ENCODE data around the gene HYAL3. TPM values are rescaled to one million over a fixed set of nuclear protein-coding genes. Genes with fewer than 3 reads are reported as not detected.
A peak's percentile ranks its signal among the peaks of the same experiment; 100 is the strongest.

The HYAL3 gene
- total and polyA plus RNA-seq, 2 of the 8 experiments (the other 6 are each of a cell fraction or from before 2014, with no cell fraction given) = 3.2 to 12.2 TPM

GRCh38 chr3:50322386-50323091 lies 23.3 kb upstream of the HYAL3 start, which contains the start of gene HYAL2:
Gene HYAL2, minus strand, starts transcription at chr3:50322745. Its CDS starts 2,256 bp downstream, at chr3:50320489.
- Histone ChIP-seq H2BK5ac (ENCODE audit: low read depth, low read length) (peak within 1 kb of the TSS; percentile 99), H3K79me2 (ENCODE audit: control insufficient read depth in 1 of 2, insufficient read depth in 2 of 2, low read length in 2 of 2) (peaks cover 0 to 33% of the 10 kb centered on the region in 2 experiments; a peak in 3 of 4 replicates), H3K36me3 (ENCODE audit: control insufficient read depth in 2 of 4, insufficient read depth in 4 of 4, low read length in 3 of 4) (peaks cover 22 to 30% (median 26%) of the 10 kb centered on the region in 4 experiments), H2BK20ac (ENCODE audit: low read length) (peak within 1 kb of the TSS; percentile 72; the same call in 1 of the 2 replicates), H3K9me3 (ENCODE audit: insufficient read depth in 2 of 2, low read depth in 1 of 2, low read length in 1 of 2) (no peaks in the 10 kb centered on the region), H2BK12ac (ENCODE audit: low read depth, low read length) (peak within 1 kb of the TSS; percentile 92), H4K5ac (ENCODE audit: insufficient read length, low read depth, low read length) (peak within 1 kb of the TSS; percentile 64), H2BK15ac (ENCODE audit: low read length) (peak within 1 kb of the TSS; percentile 88; the same call in 1 of the 2 replicates), H2BK120ac (replicated peaks; ENCODE audit: low read depth, low read length) (peak within 1 kb of the TSS; percentile 26), H3K4me2 (ENCODE audit: insufficient read depth in 1 of 2, low read depth in 2 of 2, low read length in 2 of 2) (peak within 1 kb of the TSS; percentile 97), H3K18ac (ENCODE audit: extremely low read depth, low read length) (peak within 1 kb of the TSS; percentile 97), H3K27ac (ENCODE audit: low read depth, low read length) (peak within 1 kb of the TSS; percentile 100), H3K4me3 (ENCODE audit: extremely low read depth in 1 of 4, insufficient read depth in 2 of 4, low read depth in 3 of 4, low read length in 4 of 4) (peak within 1 kb of the TSS; percentile 89 to 96 (median 94)), H4K8ac (ENCODE audit: extremely low read depth, insufficient read depth, low read length) (peak within 1 kb of the TSS; percentile 36; the same call in 1 of the 2 replicates), H3K79me1 (ENCODE audit: low read depth, low read length) (peaks cover 22% of the 10 kb centered on the region), H2AK5ac (ENCODE audit: low read depth, low read length) (no peak within 1 kb of the TSS), H3K9ac (replicated peaks in 1 of 4; ENCODE audit: extremely low read depth in 1 of 4, low read depth in 3 of 4, low read length in 3 of 4) (peak within 1 kb of the TSS; percentile 95 to 100 (median 98)), H3K4ac (replicated peaks; ENCODE audit: insufficient read length, low read depth, low read length) (peak within 1 kb of the TSS; percentile 55), H4K91ac (replicated peaks; ENCODE audit: insufficient read length, low read length) (peak within 1 kb of the TSS; percentile 91), H3K4me1 (replicated peaks in 1 of 4; ENCODE audit: control insufficient read depth in 3 of 4, insufficient read depth in 4 of 4, low read length in 3 of 4) (peaks cover 0 to 40% (median 21%) of the 10 kb centered on the region in 4 experiments; a peak in 6 of 7 replicates), H2AFZ (ENCODE audit: low read length) (peak within 1 kb of the TSS; percentile 29; the same call in 1 of the 2 replicates), H3K23ac (ENCODE audit: insufficient read length) (peak within 1 kb of the TSS; percentile 18), H4K20me1 (replicated peaks in 1 of 2; ENCODE audit: control insufficient read depth in 1 of 2, insufficient read depth in 2 of 2, low read length in 2 of 2) (peaks cover 11 to 25% of the 10 kb centered on the region in 2 experiments), H3K56ac (replicated peaks; ENCODE audit: insufficient read length, low read depth, low read length) (peak within 1 kb of the TSS; percentile 84), H3K14ac (ENCODE audit: insufficient read length) (no peak within 1 kb of the TSS), H3K23me2 (ENCODE audit: low read depth, low read length) (peaks cover 22% of the 10 kb centered on the region), H3K27me3 (replicated peaks in 1 of 4; ENCODE audit: control insufficient read depth in 3 of 4, extremely low read depth in 1 of 4, insufficient read depth in 3 of 4, low read length in 3 of 4) (no peaks in the 10 kb centered on the region)
- POLR2A ChIA-PET (ENCODE audit: partially characterized antibody) = interaction anchor here (0.7 to 12.6 kb wide), 12 partner anchors 7 to 87 kb away, joined by 3 to 149 read pairs (median 8); partner anchors contain the start of genes GNAI2, HYAL1, HYAL3 and IFRD2
- no peak for FAIRE-seq
- DNase-seq (ENCODE audit: low read depth in 1 of 2, low spot score in 2 of 2) = peak in 1 of 2 experiments; percentile 76
- CTCF ChIA-PET (ENCODE audit: partially characterized antibody) = interaction anchor here (0.8 to 7.5 kb wide), 17 partner anchors 7 to 131 kb away, joined by 3 to 75 read pairs (median 11); partner anchors contain the start of genes GNAT1, HYAL1, IFRD2 and LSMEM2
- WGBS, 2 experiments (ENCODE audit: extremely low coverage in 1 of 2, insufficient coverage in 1 of 2, insufficient read length in 1 of 2, insufficient replicate concordance in 2 of 2, low coverage in 1 of 2, low lambda C conversion rate in 2 of 2, missing lambda C conversion rate in 1 of 2) = 7% methylated on average over 18 of the region's 31 CpGs; no CpG with 5 or more reads in 1 of the 2 experiments
- TF ChIP-seq HDAC6 (IDR thresholded peaks at IDR 0.05; ENCODE audit: low read depth, low read length) (no peak), PHF8 (conservative IDR thresholded peaks at IDR 0.05; ENCODE audit: low read depth, low read length) (peak; percentile 38; the same call in 1 of the 2 replicates), KDM5A (IDR thresholded peaks at IDR 0.05; ENCODE audit: low read length) (no peak), CHD2 (IDR thresholded peaks at IDR 0.05; ENCODE audit: low read length) (no peak), ZNF274 (IDR thresholded peaks at IDR 0.05; ENCODE audit: borderline replicate concordance, extremely low read depth, low read length) (no peak), CTBP2 (IDR thresholded peaks at IDR 0.05; ENCODE audit: borderline replicate concordance, insufficient read depth, insufficient read length, low read length) (no peak), SAP30 (IDR thresholded peaks at IDR 0.05; ENCODE audit: insufficient read depth, insufficient replicate concordance, low read length) (peak; percentile 12), SIRT6 (IDR thresholded peaks at IDR 0.05; ENCODE audit: low read length) (no peak), RNF2 (IDR thresholded peaks at IDR 0.05; ENCODE audit: borderline replicate concordance, low read depth, low read length, missing control alignments, poor library complexity, severe bottlenecking) (no peak)

All from H1 (cell line).